ENCODE measurements around the gene SAMD4B. TPM values are rescaled to one million over a fixed set of nuclear protein-coding genes. Genes with fewer than 3 reads are reported as not detected.

Gene SAMD4B
- total RNA-seq, 2 donors from 2014 or later, result 133 to 227 TPM

DNA sequence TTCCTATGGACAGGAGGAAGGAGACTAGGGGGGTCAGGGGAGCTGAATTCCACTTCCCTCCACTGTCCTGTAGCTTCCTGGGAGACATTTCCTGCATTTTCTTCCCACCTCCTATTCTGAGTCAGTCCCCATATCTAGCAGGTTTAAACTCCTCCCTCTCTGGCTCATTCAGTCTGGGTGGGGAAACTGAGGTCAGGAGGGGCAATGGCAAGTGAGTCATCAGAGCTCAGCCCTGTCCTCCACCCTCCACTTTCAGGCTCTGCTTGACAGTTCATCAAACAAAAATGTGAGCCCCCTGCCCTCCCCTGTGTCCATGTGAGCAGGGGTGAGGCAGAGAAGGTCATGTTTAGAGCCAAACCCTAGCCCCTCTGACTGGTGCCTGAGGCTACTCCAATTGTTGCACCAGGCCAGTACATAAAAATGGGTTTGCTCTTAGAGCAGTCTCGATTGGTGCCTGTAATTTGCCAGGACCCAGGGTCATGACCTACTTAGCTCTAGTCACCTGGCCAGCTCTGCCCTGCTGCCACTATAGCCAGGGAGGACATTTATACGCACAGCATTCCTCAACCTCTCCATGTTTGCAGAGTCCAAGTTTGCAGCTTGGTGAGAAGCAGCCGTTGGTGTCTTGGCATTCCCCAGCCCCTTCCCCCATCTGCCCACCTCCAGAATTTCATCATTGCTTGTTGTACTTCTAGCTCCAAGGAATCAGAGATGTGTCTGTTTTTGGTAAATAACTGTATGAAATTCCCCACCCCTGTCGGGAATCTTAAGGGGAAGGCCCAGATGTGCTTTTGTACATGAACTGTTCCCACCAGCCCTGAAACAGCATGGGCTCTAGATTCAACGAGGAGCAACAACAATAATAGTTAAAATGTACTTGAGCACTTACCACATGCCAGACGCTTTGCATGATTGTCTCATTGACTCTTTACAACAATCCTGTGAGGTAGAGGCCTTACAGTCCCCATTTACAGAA lies 20.7 kb downstream of the SAMD4B start:
- TF ChIP-seq, protein P1, sequence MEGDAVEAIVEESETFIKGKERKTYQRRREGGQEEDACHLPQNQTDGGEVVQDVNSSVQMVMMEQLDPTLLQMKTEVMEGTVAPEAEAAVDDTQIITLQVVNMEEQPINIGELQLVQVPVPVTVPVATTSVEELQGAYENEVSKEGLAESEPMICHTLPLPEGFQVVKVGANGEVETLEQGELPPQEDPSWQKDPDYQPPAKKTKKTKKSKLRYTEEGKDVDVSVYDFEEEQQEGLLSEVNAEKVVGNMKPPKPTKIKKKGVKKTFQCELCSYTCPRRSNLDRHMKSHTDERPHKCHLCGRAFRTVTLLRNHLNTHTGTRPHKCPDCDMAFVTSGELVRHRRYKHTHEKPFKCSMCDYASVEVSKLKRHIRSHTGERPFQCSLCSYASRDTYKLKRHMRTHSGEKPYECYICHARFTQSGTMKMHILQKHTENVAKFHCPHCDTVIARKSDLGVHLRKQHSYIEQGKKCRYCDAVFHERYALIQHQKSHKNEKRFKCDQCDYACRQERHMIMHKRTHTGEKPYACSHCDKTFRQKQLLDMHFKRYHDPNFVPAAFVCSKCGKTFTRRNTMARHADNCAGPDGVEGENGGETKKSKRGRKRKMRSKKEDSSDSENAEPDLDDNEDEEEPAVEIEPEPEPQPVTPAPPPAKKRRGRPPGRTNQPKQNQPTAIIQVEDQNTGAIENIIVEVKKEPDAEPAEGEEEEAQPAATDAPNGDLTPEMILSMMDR (IDR thresholded peaks at IDR 0.05), result no peak
- TF ChIP-seq POLR2A (IDR thresholded peaks at IDR 0.05) (no peak), POLR2AphosphoS5 (IDR thresholded peaks at IDR 0.05) (no peak)
- no peak for DNase-seq (ENCODE audit: low spot score)
- Histone ChIP-seq H3K27ac (no peak overlapping the region), H3K9me3 (no peaks in the 10 kb centered on the region), H3K4me1 (replicated peaks) (no peaks in the 10 kb centered on the region), H3K27me3 (replicated peaks; ENCODE audit: insufficient read depth) (no peaks in the 10 kb centered on the region), H3K4me3 (no peak overlapping the region), H3K36me3 (peaks cover 6 to 14% of the 10 kb centered on the region in 2 donors)
- WGBS, result 58% methylated on average over 6 of the region's 6 CpGs
- intact Hi-C loops (cut with DNase I), result no loop called here

DNA sequence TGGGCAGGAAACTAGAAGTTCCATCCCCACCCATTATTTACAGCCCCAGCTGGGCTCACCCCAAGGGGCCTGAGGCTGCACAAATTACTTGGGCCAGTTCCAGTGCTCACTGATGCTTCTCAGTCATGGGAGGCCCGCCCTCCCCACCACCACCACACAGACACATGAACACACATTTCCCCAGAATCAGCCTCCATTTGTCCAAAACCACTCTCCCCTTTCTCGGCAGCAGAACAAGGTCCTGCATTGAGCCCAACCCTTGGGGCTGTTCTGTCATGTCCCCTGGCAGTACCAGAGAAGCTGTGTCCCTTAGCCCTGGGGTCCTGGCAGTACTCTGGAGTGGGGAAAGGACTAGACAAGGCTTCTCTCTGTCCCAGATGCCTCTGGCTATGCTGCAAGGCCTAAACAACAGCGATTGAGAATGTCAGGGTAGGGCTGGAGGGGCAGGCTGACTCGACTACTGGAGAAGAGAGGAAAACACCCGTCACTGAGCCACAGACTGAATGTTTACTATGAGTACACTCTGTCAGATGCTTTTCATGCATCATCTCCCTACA lies 21.8 kb downstream of the SAMD4B start:
- TF ChIP-seq POLR2AphosphoS5 (IDR thresholded peaks at IDR 0.05) (no peak), POLR2A (IDR thresholded peaks at IDR 0.05) (no peak)
- TF ChIP-seq, protein P1 (IDR thresholded peaks at IDR 0.05), result no peak
- no peak overlapping the region for H3K27ac ChIP-seq
- peaks cover 6 to 9% of the 10 kb centered on the region in 2 donors for H3K36me3 ChIP-seq
- no peaks in the 10 kb centered on the region for H3K27me3 ChIP-seq (replicated peaks; ENCODE audit: insufficient read depth)
- H3K4me1 ChIP-seq (replicated peaks), result no peaks in the 10 kb centered on the region
- DNase-seq (ENCODE audit: low spot score), result no peak
- intact Hi-C loops (cut with DNase I), result no loop called here
- H3K9me3 ChIP-seq, result no peaks in the 10 kb centered on the region
- H3K4me3 ChIP-seq, result no peak overlapping the region
- 78% methylated on average over 5 of the region's 5 CpGs for WGBS

DNA sequence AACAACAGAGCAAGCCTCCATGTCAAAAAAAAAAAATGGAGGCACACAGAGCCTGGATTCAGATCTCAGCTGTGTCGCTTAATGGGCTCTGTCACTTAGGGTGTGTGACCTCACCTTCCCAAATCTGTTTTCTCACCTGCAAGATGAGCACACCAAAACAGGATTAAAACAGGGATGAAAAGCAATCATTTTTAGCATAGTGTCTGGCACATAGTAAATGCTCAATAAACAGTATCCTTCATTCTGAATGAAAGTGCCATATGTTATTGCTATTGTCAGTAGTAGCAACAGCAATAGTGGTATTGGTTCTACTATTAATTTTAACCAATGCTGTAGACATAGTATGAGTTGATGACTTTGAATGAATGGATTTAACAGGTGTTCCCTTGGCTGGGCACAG lies 23.3 kb downstream of the SAMD4B start:
- H3K4me3 ChIP-seq, result no peak overlapping the region
- no peak for TF ChIP-seq POLR2AphosphoS5 (IDR thresholded peaks at IDR 0.05)
- no peak for TF ChIP-seq POLR2A (IDR thresholded peaks at IDR 0.05)
- H3K27me3 ChIP-seq (replicated peaks; ENCODE audit: insufficient read depth), result no peaks in the 10 kb centered on the region
- no peaks in the 10 kb centered on the region for H3K9me3 ChIP-seq
- DNase-seq (ENCODE audit: low spot score), result no peak
- WGBS, result 100% methylated on average over 1 of the region's 1 CpG
- intact Hi-C loops (cut with DNase I), result no loop called here
- peaks cover 12 to 15% of the 10 kb centered on the region in 2 donors for H3K36me3 ChIP-seq
- no peak overlapping the region for H3K27ac ChIP-seq
- H3K4me1 ChIP-seq (replicated peaks), result no peaks in the 10 kb centered on the region

DNA sequence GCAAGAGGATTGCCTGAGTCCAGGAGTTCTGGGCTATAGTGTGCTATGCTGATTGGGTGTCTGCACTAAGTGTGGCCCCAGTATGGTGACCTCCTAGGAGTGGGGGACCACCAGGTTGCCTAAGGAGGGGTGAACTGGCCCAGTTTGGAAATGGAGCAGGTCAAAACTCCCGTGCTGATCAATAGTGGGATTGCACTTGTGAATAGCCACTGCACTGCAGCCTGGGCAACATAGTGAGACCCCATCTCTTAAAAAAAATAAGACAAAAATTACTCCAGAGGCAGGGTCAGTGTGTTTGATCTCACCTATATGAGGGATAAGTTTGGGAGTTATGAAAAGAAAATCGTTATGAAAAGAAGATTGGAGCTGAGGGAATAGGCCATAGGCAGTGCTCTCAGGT lies 27.0 kb downstream of the SAMD4B start:
- no peaks in the 10 kb centered on the region for H3K27me3 ChIP-seq (replicated peaks; ENCODE audit: insufficient read depth)
- no peaks in the 10 kb centered on the region for H3K9me3 ChIP-seq
- 81% methylated on average over 2 of the region's 2 CpGs for WGBS
- no peak overlapping the region for H3K4me3 ChIP-seq
- peaks cover 10% of the 10 kb centered on the region for H3K4me1 ChIP-seq (replicated peaks)
- H3K27ac ChIP-seq, result no peak overlapping the region
- no peak for DNase-seq (ENCODE audit: low spot score)
- intact Hi-C loops (cut with DNase I), result no loop called here
- TF ChIP-seq POLR2A (IDR thresholded peaks at IDR 0.05), result no peak
- no peak for TF ChIP-seq POLR2AphosphoS5 (IDR thresholded peaks at IDR 0.05)
- TF ChIP-seq, protein P1 (IDR thresholded peaks at IDR 0.05), result no peak
- peaks cover 8 to 18% of the 10 kb centered on the region in 2 donors for H3K36me3 ChIP-seq

DNA sequence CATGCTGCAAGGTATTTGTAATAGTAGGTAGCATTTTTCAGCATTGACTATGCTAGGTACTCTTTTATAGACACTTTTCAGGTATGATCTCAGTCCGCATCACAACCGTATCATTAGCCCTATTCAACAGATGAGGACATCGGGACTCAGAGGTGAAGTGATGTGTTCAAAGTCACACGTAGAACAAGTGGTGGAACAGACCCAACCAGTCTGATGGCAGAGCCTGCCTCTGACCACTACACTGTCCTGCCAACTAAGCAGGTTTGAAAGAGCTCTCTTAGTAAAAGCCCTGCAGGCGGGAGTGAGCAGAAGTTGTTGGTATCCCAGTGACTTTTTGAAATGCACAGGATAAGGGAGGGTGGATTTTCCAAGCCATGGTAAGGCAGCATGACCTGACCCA lies 28.5 kb downstream of the SAMD4B start:
- WGBS, result 79% methylated on average over 5 of the region's 5 CpGs

More for the DNA sequence above, 28.5 kb downstream of the SAMD4B start:
- H3K9me3 ChIP-seq, result no peaks in the 10 kb centered on the region
- H3K4me3 ChIP-seq, result no peak overlapping the region
- no peak for DNase-seq (ENCODE audit: low spot score)
- no peaks in the 10 kb centered on the region for H3K27me3 ChIP-seq (replicated peaks; ENCODE audit: insufficient read depth)
- peaks cover 10 to 18% of the 10 kb centered on the region in 2 donors for H3K36me3 ChIP-seq
- no peak overlapping the region for H3K27ac ChIP-seq
- intact Hi-C loops (cut with DNase I), result no loop called here
- peaks cover 10% of the 10 kb centered on the region for H3K4me1 ChIP-seq (replicated peaks)
- no peak for TF ChIP-seq POLR2AphosphoS5 (IDR thresholded peaks at IDR 0.05)
- no peak for TF ChIP-seq POLR2A (IDR thresholded peaks at IDR 0.05)
- TF ChIP-seq, protein P1 (IDR thresholded peaks at IDR 0.05), result no peak

All from prostate gland (tissue), 2 donors.